ENCODE results near the gene SEZ6L. TPM values are rescaled to one million over a fixed set of nuclear protein-coding genes. Genes with fewer than 3 reads are reported as not detected.

The SEZ6L gene
- total and polyA plus RNA-seq, 2 experiments from 2014 or later = 0.43 to 0.44 TPM

- Histone ChIP-seq H3K9me2 (replicated peaks; ENCODE audit: insufficient read depth) (no peaks in the 10 kb centered on the region), H4K20me1 (ENCODE audit: insufficient read depth, poor library complexity, severe bottlenecking) (no peaks in the 10 kb centered on the region), H3K36me3 (replicated peaks; ENCODE audit: insufficient read depth, low read depth) (no peaks in the 10 kb centered on the region), H3K27me3 (peaks cover 30% of the 10 kb centered on the region), H3K9me3 (ENCODE audit: low read depth) (peaks cover 4% of the 10 kb centered on the region), H3K4me1 (ENCODE audit: insufficient read depth) (no peaks in the 10 kb centered on the region), H3K4me2 (no peak overlapping the region), H3K27ac (no peak overlapping the region), H3K4me3 (no peak overlapping the region), H2AFZ (no peak overlapping the region), H3K79me2 (no peaks in the 10 kb centered on the region)
- DNase-seq (ENCODE audit: low spot score) = no peak
- TF ChIP-seq EZH2 (IDR thresholded peaks at IDR 0.05; ENCODE audit: borderline replicate concordance) (no peak), EZH2phosphoT487 (IDR thresholded peaks at IDR 0.05; ENCODE audit: low read depth, severe bottlenecking, unreplicated experiment) (no peak)
- TF ChIP-seq, protein P1, sequence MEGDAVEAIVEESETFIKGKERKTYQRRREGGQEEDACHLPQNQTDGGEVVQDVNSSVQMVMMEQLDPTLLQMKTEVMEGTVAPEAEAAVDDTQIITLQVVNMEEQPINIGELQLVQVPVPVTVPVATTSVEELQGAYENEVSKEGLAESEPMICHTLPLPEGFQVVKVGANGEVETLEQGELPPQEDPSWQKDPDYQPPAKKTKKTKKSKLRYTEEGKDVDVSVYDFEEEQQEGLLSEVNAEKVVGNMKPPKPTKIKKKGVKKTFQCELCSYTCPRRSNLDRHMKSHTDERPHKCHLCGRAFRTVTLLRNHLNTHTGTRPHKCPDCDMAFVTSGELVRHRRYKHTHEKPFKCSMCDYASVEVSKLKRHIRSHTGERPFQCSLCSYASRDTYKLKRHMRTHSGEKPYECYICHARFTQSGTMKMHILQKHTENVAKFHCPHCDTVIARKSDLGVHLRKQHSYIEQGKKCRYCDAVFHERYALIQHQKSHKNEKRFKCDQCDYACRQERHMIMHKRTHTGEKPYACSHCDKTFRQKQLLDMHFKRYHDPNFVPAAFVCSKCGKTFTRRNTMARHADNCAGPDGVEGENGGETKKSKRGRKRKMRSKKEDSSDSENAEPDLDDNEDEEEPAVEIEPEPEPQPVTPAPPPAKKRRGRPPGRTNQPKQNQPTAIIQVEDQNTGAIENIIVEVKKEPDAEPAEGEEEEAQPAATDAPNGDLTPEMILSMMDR (IDR thresholded peaks at IDR 0.05; ENCODE audit: poor library complexity) = no peak
Measured at GRCh38 chr22:26426924-26427323, 257.7 kb downstream of the SEZ6L start.

DNA sequence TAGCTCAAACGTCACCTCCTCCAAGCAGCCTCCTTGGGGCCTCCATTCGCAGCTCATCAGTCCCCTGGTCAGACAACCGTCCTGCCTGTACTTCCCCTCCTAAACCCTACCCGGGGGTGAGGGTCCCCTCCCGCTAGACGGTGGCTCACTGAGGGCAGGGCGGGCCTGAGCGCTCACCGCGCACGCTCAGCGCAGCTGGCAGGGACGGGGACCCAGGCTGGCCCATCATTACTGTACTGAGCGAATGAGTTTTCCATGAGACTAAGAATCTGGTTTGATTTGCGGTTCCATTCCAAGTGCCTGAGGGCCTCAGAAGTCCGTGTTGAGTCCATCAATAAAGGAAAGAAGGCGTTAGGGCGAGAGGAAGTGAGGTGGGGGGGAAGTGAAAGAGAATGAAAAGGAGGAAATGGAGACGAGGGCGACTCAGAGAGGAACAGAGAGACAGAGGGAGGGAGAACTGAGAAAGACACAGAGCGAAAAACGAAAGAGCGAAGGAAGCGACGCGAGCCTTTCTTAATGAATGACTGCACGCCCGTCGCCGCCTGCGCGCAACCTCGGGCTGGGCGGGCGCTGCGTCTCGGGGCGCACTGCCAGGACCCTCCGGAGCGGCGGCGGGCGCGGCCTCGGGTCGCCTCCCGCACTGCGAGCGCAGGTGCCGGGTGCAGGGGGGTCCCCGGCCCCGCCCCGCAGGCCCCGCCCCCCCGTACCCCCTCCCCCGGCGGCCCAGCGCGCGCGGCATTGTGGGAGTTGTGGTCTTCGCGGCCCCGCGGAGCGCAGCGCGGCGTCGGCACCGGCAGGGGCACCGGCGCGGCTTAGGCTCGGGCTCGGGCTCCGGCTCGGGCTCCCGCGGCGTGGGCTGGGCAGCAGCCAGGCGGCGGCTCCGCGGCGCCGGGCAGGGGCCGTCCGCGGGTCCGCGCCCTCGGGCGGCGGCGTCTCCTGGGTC is 259.5 kb downstream of the SEZ6L start, which contains the start of gene ASPHD2:
ASPHD2 (plus strand) TSS at position 746 of the 943 bp plus-strand sequence. CDS start 4,356 bp downstream, outside the sequence.
- Histone ChIP-seq H3K27me3 (peaks cover 30% of the 10 kb centered on the region), H3K27ac (peak within 1 kb of the TSS; percentile 75), H3K79me2 (no peaks in the 10 kb centered on the region), H4K20me1 (ENCODE audit: insufficient read depth, poor library complexity, severe bottlenecking) (no peaks in the 10 kb centered on the region), H3K36me3 (replicated peaks; ENCODE audit: insufficient read depth, low read depth) (no peaks in the 10 kb centered on the region), H3K4me2 (peak within 1 kb of the TSS; percentile 84), H3K9me3 (ENCODE audit: low read depth) (no peaks in the 10 kb centered on the region), H3K4me1 (ENCODE audit: insufficient read depth) (no peaks in the 10 kb centered on the region), H3K9me2 (replicated peaks; ENCODE audit: insufficient read depth) (no peaks in the 10 kb centered on the region), H3K4me3 (peak within 1 kb of the TSS; percentile 39), H2AFZ (peak within 1 kb of the TSS; percentile 84)
- TF ChIP-seq, protein P1 (IDR thresholded peaks at IDR 0.05; ENCODE audit: poor library complexity) = no peak
- TF ChIP-seq EZH2phosphoT487 (IDR thresholded peaks at IDR 0.05; ENCODE audit: low read depth, severe bottlenecking, unreplicated experiment) (no peak), EZH2 (IDR thresholded peaks at IDR 0.05; ENCODE audit: borderline replicate concordance) (no peak)
- WGBS (ENCODE audit: low lambda C conversion rate, missing lambda C conversion rate) = 1% methylated on average over 74 of the region's 96 CpGs
- DNase-seq (ENCODE audit: low spot score) = peak; percentile 83

GRCh38 chr22:26429458-26430286 is 260.4 kb downstream of the SEZ6L start:
- no peaks in the 10 kb centered on the region for H3K9me3 ChIP-seq (ENCODE audit: low read depth)
- H3K4me3 ChIP-seq = peak overlapping the region; percentile 39
- H3K27ac ChIP-seq = no peak overlapping the region
- peak; percentile 25 for DNase-seq (ENCODE audit: low spot score)
- H2AFZ ChIP-seq = peak overlapping the region; percentile 31
- H3K4me2 ChIP-seq = peak overlapping the region; percentile 84
- no peaks in the 10 kb centered on the region for H3K4me1 ChIP-seq (ENCODE audit: insufficient read depth)
- H3K9me2 ChIP-seq (replicated peaks; ENCODE audit: insufficient read depth) = no peaks in the 10 kb centered on the region
- no peaks in the 10 kb centered on the region for H3K79me2 ChIP-seq
- TF ChIP-seq EZH2phosphoT487 (IDR thresholded peaks at IDR 0.05; ENCODE audit: low read depth, severe bottlenecking, unreplicated experiment) (no peak), EZH2 (IDR thresholded peaks at IDR 0.05; ENCODE audit: borderline replicate concordance) (no peak)
- TF ChIP-seq, protein P1 (IDR thresholded peaks at IDR 0.05; ENCODE audit: poor library complexity) = no peak
- H3K27me3 ChIP-seq = peaks cover 30% of the 10 kb centered on the region
- 10% methylated on average over 25 of the region's 50 CpGs for WGBS (ENCODE audit: low lambda C conversion rate, missing lambda C conversion rate)
- no peaks in the 10 kb centered on the region for H3K36me3 ChIP-seq (replicated peaks; ENCODE audit: insufficient read depth, low read depth)
- no peaks in the 10 kb centered on the region for H4K20me1 ChIP-seq (ENCODE audit: insufficient read depth, poor library complexity, severe bottlenecking)

All from hepatocyte (in vitro differentiated cells).